PFSK-1 (cell line): ENCODE data around the gene CHP2.

Experiments
- FOXP2 ChIP-seq: optimal IDR thresholded peaks from 2 replicates; pipeline ENCODE3; 2011; ENCODE audit warnings: borderline replicate concordance, control low read depth, inconsistent platforms; ENCODE audit not compliant: insufficient read depth; ENCODE audit errors: extremely low read length, extremely low read depth
- POLR2AphosphoS5 ChIP-seq: IDR thresholded peaks from 2 replicates; pipeline ENCODE4 v1.6.1; 2012; ENCODE audit warnings: low read depth, mild to moderate bottlenecking, control low read depth, low read length, moderate library complexity
- SIN3A ChIP-seq: IDR thresholded peaks from 2 replicates; pipeline ENCODE4 v1.6.1; 2012; ENCODE audit warnings: mild to moderate bottlenecking, low read length, moderate library complexity, borderline replicate concordance; ENCODE audit not compliant: insufficient read depth
- TAF1 ChIP-seq: IDR thresholded peaks from 2 replicates; pipeline ENCODE4 v1.6.1; 2012; ENCODE audit warnings: low read length, control low read depth, borderline replicate concordance; ENCODE audit not compliant: insufficient read depth
- TF ChIP-seq, protein P1 (sequence below), 2 experiments: IDR thresholded peaks; 2 replicates each; pipeline versions ENCODE4 v1.6.1 to v1.8.0; 2011 to 2012; ENCODE audit warnings: low read depth in 2 of 2, low read length in 2 of 2, control low read depth in 1 of 2, inconsistent platforms in 1 of 2, mild to moderate bottlenecking in 1 of 2, moderate library complexity in 1 of 2; ENCODE audit not compliant: insufficient read depth in 1 of 2

CHP2 gene

DNA sequence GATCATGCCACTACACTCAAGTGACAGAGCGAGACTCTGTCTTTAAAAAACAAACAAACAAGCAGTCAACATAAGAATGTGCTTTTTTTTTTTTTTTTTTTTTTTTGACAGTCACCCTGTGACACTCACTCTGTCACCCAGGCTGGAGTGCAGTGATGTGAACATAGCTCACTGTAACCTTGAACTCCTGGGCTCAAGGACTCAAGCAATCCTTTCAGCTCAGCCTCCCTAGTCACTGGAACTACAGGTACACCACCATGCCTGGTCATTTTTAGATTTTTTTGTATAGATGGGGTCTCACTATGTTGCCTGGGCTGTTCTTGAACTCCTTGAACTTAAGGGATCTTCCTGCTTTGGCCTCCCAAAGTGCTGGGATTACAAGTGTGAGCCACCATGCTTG, 15.3 kb upstream of the CHP2 start:
- TF ChIP-seq SIN3A (no peak), POLR2AphosphoS5 (no peak), FOXP2 (no peak), TAF1 (no peak)
- TF ChIP-seq, protein P1, sequence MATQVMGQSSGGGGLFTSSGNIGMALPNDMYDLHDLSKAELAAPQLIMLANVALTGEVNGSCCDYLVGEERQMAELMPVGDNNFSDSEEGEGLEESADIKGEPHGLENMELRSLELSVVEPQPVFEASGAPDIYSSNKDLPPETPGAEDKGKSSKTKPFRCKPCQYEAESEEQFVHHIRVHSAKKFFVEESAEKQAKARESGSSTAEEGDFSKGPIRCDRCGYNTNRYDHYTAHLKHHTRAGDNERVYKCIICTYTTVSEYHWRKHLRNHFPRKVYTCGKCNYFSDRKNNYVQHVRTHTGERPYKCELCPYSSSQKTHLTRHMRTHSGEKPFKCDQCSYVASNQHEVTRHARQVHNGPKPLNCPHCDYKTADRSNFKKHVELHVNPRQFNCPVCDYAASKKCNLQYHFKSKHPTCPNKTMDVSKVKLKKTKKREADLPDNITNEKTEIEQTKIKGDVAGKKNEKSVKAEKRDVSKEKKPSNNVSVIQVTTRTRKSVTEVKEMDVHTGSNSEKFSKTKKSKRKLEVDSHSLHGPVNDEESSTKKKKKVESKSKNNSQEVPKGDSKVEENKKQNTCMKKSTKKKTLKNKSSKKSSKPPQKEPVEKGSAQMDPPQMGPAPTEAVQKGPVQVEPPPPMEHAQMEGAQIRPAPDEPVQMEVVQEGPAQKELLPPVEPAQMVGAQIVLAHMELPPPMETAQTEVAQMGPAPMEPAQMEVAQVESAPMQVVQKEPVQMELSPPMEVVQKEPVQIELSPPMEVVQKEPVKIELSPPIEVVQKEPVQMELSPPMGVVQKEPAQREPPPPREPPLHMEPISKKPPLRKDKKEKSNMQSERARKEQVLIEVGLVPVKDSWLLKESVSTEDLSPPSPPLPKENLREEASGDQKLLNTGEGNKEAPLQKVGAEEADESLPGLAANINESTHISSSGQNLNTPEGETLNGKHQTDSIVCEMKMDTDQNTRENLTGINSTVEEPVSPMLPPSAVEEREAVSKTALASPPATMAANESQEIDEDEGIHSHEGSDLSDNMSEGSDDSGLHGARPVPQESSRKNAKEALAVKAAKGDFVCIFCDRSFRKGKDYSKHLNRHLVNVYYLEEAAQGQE (IDR thresholded peaks at IDR 0.05; ENCODE audit: insufficient read depth in 1 of 2, low read depth in 2 of 2, low read length in 2 of 2) = no peak

DNA sequence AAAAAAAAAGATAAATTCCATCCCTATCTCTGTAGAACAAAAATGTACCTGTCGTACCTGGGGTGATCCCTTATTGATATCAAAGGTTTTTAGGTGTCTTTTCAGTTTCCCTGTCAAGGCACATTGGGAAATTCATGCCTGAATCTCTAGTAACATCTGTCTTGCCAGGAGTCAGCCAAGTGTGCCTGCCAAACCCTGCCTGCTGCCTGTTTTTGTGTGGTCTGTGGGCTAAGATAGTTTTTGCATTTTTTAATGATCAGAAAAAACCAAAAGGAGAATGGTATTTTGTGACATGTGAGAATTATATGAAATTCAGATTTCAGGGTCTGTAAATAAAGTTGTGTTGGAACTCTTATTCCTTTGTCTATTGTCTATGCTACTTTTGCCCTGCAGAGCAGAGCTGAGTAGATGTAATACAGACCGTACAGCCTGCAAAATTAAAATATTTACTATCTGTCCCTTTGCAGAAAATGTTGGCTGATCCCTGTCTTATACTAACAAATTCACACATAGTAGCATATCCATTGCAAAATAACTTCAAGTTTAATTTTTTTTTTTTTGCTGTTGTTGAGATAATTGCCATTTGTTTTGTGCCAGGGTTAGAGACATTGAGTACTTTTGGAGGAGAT, 13.0 kb upstream of the CHP2 start:
- TF ChIP-seq FOXP2 (no peak), SIN3A (no peak), TAF1 (no peak), POLR2AphosphoS5 (no peak)
- TF ChIP-seq, protein P1 (IDR thresholded peaks at IDR 0.05; ENCODE audit: insufficient read depth in 1 of 2, low read depth in 2 of 2, low read length in 2 of 2) = no peak

DNA sequence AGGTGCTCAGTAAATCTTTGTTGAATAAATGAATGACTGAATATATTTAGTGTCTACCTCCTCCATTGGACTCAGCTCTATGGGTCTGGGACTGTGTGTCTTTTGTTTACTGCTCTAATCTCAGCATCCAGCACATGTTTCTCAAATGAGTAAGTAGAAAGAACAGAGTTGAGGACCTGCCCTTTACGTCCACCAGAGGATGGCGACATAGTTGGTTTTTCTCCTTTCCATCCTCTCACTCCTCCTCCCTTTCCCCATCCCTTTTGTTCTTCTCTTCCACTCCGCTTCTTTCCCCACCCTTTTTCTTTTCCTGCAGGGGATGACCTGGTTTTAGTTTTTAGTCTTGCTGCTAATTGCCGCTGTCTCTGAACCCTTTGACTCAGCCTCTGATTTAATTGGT, 12.1 kb upstream of the CHP2 start:
- TF ChIP-seq TAF1 (no peak), SIN3A (no peak), FOXP2 (no peak), POLR2AphosphoS5 (no peak)
- TF ChIP-seq, protein P1 (IDR thresholded peaks at IDR 0.05; ENCODE audit: insufficient read depth in 1 of 2, low read depth in 2 of 2, low read length in 2 of 2) = no peak

DNA sequence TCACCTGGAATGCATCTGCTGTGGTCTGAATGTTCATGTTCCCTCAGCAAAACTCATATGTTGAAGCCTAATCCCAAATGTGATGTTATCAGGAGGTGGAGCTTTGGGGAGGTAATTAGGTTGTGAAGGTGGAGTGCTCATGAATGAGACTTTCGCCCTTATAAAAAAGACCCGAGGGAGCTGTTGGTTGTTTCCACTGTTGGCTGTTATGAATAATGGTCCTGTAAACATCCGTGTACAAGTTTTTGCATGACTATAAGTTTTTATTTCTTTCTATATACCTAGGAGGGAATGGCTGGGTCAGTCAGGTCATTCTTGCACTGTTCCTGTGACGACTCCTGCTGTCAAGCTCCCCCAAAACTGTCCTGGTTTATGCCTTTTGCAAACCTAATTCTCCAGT, 9.6 kb upstream of the CHP2 start:
- TF ChIP-seq POLR2AphosphoS5 = no peak
- TF ChIP-seq, protein P1 (IDR thresholded peaks at IDR 0.05; ENCODE audit: insufficient read depth in 1 of 2, low read depth in 2 of 2, low read length in 2 of 2) = no peak
- TF ChIP-seq TAF1 = no peak

DNA sequence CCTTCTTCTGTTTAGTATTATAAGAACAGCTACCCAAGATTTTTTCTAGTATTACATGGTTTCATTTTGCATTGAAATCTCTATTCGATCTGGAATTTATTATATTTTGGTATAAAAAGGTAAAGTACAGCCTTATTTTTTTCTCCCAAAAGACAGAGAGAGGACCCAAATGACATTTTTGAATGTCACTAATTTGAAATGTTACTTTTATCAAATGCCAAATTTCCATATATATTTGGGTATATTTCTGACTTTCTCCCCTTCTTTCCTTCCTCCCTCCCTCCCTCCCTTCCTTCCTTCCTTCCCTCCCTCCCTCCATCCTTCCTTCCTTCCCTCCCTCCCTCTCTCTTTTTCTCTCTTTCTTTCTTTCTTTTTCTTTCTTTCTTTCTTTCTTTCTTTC, 6.2 kb upstream of the CHP2 start:
- TF ChIP-seq SIN3A = no peak
- TF ChIP-seq TAF1 = no peak
- TF ChIP-seq, protein P1 (IDR thresholded peaks at IDR 0.05; ENCODE audit: insufficient read depth in 1 of 2, low read depth in 2 of 2, low read length in 2 of 2) = no peak
- TF ChIP-seq FOXP2 = no peak
- no peak for TF ChIP-seq POLR2AphosphoS5
